Measurements from ENCODE around the gene IL1R2. TPM values are rescaled to one million over a fixed set of nuclear protein-coding genes. Genes with fewer than 3 reads are reported as not detected.
A peak's percentile ranks its signal among the peaks of the same experiment; 100 is the strongest.

Gene IL1R2
- total and polyA plus RNA-seq, 2 of the 13 experiments (the other 11 are each of a cell fraction or from before 2014, with no cell fraction given), result 3.6 to 7.3 TPM

- TF ChIP-seq YEATS2 (CRISPR knock-in tag; IDR thresholded peaks at IDR 0.05; ENCODE audit: borderline replicate concordance), result no peak
- TF ChIP-seq SIN3A (IDR thresholded peaks at IDR 0.05; ENCODE audit: borderline replicate concordance, low read depth, low read length), result no peak
- TF ChIP-seq MAX (IDR thresholded peaks at IDR 0.05), result no peak; the same call in none of the 2 replicates
- no peak for TF ChIP-seq MZF1 (CRISPR knock-in tag; IDR thresholded peaks at IDR 0.05; ENCODE audit: borderline replicate concordance)
- no peak for TF ChIP-seq DMTF1 (CRISPR knock-in tag; IDR thresholded peaks at IDR 0.05)
- TF ChIP-seq ZSCAN22 (CRISPR knock-in tag; IDR thresholded peaks at IDR 0.05), result no peak
- TF ChIP-seq CREBL2 (CRISPR knock-in tag; IDR thresholded peaks at IDR 0.05; ENCODE audit: borderline replicate concordance), result peak; percentile 77; the same call in 1 of the 2 replicates
- TF ChIP-seq CBX5 (CRISPR knock-in tag; IDR thresholded peaks at IDR 0.05; ENCODE audit: borderline replicate concordance), result no peak
- TF ChIP-seq ZNF512B (CRISPR knock-in tag; IDR thresholded peaks at IDR 0.05; ENCODE audit: borderline replicate concordance), result no peak
- no peak for TF ChIP-seq BCLAF1 (IDR thresholded peaks at IDR 0.05)
- peak; percentile 63 for TF ChIP-seq RXRB (CRISPR knock-in tag; IDR thresholded peaks at IDR 0.05; ENCODE audit: borderline replicate concordance)
- TF ChIP-seq TFDP1 (CRISPR knock-in tag; IDR thresholded peaks at IDR 0.05; ENCODE audit: borderline replicate concordance), result no peak; the same call in 1 of the 2 replicates
- TF ChIP-seq SAP130 (CRISPR knock-in tag; IDR thresholded peaks at IDR 0.05; ENCODE audit: low read depth), result peak; percentile 3; the same call in 1 of the 2 replicates
- peak; percentile 47; the same call in 1 of the 2 replicates for TF ChIP-seq ZNF264 (CRISPR knock-in tag; IDR thresholded peaks at IDR 0.05)
- no peak; the same call in 1 of the 2 replicates for TF ChIP-seq ZNF501 (CRISPR knock-in tag; IDR thresholded peaks at IDR 0.05)
- TF ChIP-seq ZNF563 (CRISPR knock-in tag; IDR thresholded peaks at IDR 0.05), result no peak; the same call in 1 of the 2 replicates
Measured at GRCh38 chr2:102064679-102065674, 73.2 kb downstream of the IL1R2 start (continued).
